GM19023 (cell line): ENCODE measurements around the gene EXOSC7.
"Not testable (repeated sequence)": the region's sequence is repeated elsewhere in the genome, so short reads cannot be mapped to it uniquely, and the experiment has no call there.

Source experiments
- ATAC-seq: cut with Tn5 transposase; IDR thresholded peaks from one replicate; pipeline ENCODE4 v1.9.1; 2021; ENCODE audit warnings: mild to moderate bottlenecking, moderate library complexity; ENCODE audit not compliant: unreplicated experiment

EXOSC7 gene

GRCh38 chr3:44961888-44962287 is 14.2 kb upstream of the EXOSC7 start:
- ATAC-seq: no peak

- no peak for ATAC-seq
Observed at GRCh38 chr3:44962621-44963393, 13.2 kb upstream of the EXOSC7 start.

DNA sequence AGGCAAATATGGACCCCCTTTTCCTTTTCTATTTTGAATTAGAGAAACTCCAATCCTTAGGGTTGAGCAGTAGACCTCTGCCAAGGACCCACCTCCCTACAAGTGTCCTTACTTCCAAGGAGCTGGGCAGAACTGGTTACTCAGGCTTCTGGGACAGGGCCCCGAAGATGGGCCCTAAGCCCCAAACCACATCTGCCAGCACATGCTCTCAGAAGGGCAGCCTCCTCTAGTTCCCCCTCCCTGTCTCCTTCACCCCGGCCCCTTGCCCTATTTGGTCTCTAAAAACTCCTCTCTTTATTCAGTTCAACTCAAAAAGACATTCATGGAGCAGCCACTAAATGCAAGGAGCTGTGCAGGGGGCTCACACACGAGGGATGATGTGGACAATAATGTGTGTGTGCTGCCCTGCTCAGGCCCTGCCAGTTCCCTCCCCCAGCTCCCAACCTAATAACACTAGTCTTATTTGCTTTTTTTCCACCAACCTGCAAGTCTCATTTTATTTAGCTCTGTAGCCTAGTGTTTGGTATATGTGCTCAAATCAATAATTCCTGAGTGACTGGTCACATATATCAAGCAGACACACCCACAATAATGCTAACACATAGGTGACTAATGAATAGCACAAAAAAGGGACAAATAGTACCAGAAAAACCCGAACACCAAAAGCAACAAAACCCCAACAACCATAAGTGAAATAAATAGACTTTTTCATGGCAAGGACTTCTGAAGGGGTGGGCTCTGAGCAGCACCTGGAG is 12.3 kb upstream of the EXOSC7 start:
- ATAC-seq: no peak

GRCh38 chr3:44965165-44965564 is 10.9 kb upstream of the EXOSC7 start:
- ATAC-seq: no peak

DNA sequence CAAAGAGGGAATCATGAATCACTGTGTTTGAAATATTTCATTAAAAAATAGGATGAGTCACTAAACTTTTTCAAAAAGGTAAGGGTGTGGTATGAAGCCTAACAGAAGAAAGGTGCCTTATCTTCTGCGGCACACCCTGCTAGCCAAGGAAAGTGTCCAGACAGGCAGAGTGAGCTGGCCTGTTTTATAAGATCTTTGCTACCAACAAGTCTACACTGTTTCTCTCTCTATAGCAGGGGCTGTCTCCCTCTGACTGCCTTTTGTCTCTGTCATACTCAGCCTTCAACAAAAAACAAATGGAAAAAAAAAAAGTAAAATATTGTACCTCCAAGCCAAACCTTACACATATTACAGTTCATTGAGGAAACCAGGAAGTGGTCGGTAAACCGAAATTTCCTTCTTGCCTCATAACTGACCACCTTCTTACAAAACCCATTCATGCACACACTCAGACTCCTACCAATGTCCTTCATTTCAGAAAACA is 9.2 kb upstream of the EXOSC7 start:
- ATAC-seq: no peak

DNA sequence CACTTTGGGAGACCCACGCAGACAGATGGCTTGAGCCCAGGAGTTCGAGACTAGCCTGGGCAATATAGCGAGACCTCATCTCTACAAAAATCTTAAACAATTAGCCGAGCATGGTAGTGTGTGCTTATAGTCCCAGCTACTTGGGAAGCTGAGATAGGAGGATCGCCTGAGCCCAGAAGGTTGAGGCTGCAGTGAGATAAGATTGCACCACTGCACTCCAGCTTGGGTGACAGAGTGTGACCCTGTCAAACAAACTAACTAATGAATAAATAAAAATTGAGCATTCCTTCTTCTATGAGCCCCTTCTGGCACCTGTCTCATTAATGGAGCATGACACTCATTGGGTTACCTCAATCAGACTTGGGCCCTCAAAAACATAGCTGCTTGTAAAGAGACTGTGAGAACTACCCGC is 7.6 kb upstream of the EXOSC7 start:
- ATAC-seq: no peak

GRCh38 chr3:44969154-44969827 is 6.8 kb upstream of the EXOSC7 start:
- no peak for ATAC-seq

DNA sequence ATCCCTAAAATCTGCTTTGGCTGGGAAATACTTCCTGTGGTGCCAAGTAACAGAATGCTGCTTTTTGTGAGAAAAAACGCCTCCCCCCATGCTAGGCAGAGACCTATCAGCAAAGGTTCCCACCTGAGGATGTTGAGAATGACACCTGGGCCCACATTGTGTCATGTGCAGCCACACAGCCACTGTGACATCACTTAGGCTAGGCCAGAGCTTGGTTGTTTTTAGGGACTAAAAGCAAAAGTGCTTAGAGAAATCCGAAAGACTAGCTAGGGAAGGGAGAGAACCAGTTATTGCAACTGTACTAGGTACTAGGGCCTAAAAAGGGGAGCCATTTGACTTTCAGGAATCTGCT is 6.2 kb upstream of the EXOSC7 start:
- ATAC-seq: no peak

- ATAC-seq: no peak
Observed at GRCh38 chr3:44970926-44971490, 5.0 kb upstream of the EXOSC7 start.

DNA sequence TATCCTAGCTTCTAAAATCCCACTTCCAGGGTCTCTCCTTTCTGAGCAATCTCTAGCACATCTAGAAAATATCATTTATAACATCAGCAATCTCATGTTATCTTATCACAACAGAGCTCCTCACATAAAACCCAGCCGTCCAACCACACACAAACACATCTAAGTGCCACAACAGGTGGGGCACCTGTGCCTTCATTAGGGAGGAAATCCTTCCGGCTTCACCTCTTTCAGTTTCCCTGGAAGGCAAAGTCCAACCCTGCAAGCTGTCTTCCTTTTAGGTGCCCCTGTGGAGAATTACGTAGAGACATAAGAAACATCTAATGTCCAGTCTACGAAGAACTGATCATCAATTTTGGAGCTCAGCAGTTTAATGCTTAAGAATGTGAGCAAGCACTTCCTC is 1.6 kb upstream of the EXOSC7 start:
- ATAC-seq: no peak

GRCh38 chr3:44981220-44981619 is 5.2 kb downstream of the EXOSC7 start:
- ATAC-seq: no peak

GRCh38 chr3:44981751-44982150 is 5.7 kb downstream of the EXOSC7 start:
- no peak for ATAC-seq

- no peak for ATAC-seq
Observed at GRCh38 chr3:44982817-44983216, 6.8 kb downstream of the EXOSC7 start.

GRCh38 chr3:44983484-44983941 is 7.5 kb downstream of the EXOSC7 start:
- no peak for ATAC-seq

- ATAC-seq: no peak
Observed at GRCh38 chr3:44984335-44984734, 8.3 kb downstream of the EXOSC7 start.

- ATAC-seq: not testable (repeated sequence)
Observed at GRCh38 chr3:44986330-44986729, 10.3 kb downstream of the EXOSC7 start.

DNA sequence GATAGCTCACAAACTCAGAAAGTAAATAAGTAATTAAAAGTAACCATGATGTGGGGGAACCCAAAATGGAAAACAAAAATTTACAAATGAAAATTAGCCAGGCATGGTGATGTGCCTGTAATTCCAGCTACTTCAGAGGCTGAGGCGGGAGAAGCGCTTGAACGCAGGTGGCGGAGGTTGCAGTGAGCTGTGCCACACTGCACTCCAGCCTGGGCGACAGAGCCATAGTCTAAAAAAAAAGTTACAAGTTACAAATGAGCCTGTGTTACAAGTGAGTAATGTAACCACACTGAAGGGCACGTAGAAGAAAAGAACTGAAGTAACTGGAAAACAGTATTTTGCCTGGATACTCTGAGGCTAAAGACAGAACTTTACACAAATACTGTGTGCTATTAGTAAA is 11.3 kb downstream of the EXOSC7 start:
- no peak for ATAC-seq

DNA sequence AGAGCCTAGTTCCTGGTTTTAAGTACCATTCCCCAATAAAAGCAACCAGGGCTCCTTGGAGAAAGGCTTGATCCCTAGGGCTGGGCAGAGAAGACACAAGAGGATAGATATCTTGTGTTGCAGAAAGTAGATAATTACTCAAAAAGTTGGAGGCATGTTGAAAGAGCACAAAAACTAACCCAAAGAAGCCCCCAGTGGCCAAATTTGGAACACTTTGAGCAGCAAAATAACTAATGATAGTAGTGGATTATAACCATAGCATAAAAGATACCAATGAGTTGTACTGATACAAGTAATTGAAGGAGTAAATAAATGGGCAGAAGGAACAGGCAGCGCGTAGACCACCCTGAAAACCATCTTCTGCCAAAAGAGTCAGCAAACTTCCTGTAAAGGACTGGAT is 12.0 kb downstream of the EXOSC7 start:
- no peak for ATAC-seq

- no peak for ATAC-seq
Observed at GRCh38 chr3:44989141-44989540, 13.1 kb downstream of the EXOSC7 start.

- no peak for ATAC-seq
Observed at GRCh38 chr3:44989636-44990373, 13.8 kb downstream of the EXOSC7 start.

- no peak for ATAC-seq
Observed at GRCh38 chr3:44991326-44991725, 15.3 kb downstream of the EXOSC7 start.
